GM13977 (cell line): ENCODE measurements around the gene HNRNPC.

Source experiments
- DNase-seq: peaks from one replicate; pipeline ENCODE4 v3.0.0; 2012; ENCODE audit warnings: low spot score
- in situ Hi-C: fragments of 300-500 bp; cut with MboI; formaldehyde crosslinking; loops from one replicate; pipeline ENCODE4 v1.12.0; 2022; ENCODE audit warnings: low sequenced_read_pairs, low pct_unique_long_range_greater_than_20kb, mixed read lengths, inconsistent platforms; ENCODE audit not compliant: unreplicated experiment
- TF ChIP-seq, protein P1 (sequence below): IDR thresholded peaks from 2 replicates; pipeline ENCODE4 v1.5.1; 2012; ENCODE audit warnings: mild to moderate bottlenecking, control low read depth; ENCODE audit not compliant: insufficient read depth; ENCODE audit errors: extremely low read depth, missing control alignments

HNRNPC gene

DNA sequence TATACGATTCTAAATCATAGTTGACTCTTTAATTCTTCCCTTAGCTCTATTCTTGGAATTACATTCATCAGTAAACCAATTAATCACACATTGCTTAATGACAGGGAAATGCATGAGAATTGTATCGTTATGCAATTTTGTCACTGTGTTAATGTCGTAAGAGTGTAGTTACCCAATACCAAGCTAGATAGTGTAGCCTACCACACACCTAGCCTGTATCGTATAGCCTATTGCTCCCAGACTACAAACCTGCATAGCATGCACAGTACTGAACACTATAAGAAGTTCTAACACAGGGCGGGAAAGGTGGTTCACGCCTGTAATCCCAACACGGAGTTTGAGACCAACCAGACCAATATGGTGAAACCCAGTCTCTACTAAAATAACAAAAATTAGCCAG, 24.7 kb downstream of the HNRNPC start:
- in situ Hi-C loops, result no loop called here
- DNase-seq, result no peak
- TF ChIP-seq, protein P1, sequence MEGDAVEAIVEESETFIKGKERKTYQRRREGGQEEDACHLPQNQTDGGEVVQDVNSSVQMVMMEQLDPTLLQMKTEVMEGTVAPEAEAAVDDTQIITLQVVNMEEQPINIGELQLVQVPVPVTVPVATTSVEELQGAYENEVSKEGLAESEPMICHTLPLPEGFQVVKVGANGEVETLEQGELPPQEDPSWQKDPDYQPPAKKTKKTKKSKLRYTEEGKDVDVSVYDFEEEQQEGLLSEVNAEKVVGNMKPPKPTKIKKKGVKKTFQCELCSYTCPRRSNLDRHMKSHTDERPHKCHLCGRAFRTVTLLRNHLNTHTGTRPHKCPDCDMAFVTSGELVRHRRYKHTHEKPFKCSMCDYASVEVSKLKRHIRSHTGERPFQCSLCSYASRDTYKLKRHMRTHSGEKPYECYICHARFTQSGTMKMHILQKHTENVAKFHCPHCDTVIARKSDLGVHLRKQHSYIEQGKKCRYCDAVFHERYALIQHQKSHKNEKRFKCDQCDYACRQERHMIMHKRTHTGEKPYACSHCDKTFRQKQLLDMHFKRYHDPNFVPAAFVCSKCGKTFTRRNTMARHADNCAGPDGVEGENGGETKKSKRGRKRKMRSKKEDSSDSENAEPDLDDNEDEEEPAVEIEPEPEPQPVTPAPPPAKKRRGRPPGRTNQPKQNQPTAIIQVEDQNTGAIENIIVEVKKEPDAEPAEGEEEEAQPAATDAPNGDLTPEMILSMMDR, result no peak

GRCh38 chr14:21241218-21241819, 27.9 kb downstream of the HNRNPC start:
- TF ChIP-seq, protein P1, result peak; percentile 36
- no peak for DNase-seq
- in situ Hi-C loops, result no loop called here

- no peak for DNase-seq
- TF ChIP-seq, protein P1, result no peak
- in situ Hi-C loops, result no loop called here
These were observed 28.8 kb downstream of the HNRNPC start for GRCh38 chr14:21240417-21240816.

DNA sequence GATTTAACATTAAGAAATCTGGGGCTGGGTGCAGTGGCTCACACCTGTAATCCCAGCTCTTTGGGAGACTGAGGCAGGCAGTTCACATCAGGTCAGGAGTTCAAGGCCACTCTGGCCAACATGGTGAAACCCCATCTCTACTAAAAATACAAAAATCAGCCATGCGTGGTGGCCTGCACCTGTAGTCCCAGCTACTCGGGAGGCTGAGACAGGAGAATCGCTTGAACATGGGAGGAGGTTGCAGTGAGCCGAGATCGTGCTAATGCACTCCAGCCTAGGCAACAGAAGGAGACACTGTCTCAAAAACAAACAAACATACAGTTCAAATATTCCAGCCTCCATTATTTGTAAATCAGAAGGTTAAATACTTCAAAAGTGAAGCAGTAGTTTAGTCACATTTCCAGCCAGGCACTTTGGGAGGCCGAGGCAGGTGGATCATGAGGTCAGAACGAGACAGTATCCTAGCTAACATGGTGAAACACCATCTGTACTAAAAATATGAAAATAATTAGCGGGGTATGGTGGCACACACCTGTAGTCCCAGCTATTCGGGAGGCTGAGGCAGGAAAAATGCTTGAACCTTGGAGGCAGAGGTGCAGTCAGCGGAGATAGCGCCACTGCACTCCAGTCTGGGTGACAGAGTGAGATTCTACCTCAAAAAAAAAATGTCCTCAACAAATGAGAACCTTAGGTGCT, 30.3 kb downstream of the HNRNPC start:
- TF ChIP-seq, protein P1, result no peak
- in situ Hi-C loops, result no loop called here
- no peak for DNase-seq

DNA sequence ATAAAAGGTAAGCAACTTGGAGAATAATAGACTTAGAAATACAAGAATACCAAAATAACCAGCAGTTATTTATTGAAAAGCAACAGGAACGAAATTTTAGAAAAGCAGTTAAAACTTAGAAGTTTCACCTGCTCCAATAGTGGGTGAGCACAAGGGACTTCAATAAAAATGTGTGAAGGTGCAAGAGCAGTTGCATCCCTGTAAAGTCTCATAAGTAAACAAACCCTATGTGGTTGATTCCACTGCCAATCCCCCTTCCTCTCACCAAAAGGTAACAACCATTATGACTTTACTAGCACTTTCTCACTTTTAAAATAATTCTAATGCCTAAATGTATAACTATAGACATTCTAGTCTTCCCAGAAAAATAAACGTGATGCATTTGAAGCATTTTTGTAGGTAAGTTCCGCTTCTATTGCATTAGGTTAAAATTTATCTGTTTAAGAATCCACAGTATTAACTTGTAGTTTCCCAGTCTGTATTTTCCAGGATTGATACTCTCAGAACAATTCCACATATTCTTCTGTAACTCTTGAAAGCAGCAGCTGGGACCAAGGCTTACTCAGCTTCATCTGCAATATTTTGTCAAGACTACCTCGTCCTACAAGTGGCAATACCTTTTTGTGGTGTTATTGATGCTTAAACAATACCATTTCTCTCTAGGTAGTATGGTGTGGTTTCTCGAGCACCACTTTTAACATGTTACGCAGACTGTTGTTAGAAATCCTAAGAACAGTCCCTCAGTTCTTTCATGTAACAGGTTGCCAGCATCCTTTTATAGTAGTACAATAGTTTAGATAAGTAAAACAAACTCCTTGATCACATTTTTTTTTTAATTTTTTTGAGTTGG, 32.1 kb downstream of the HNRNPC start:
- TF ChIP-seq, protein P1, result no peak
- in situ Hi-C loops, result no loop called here
- no peak for DNase-seq

DNA sequence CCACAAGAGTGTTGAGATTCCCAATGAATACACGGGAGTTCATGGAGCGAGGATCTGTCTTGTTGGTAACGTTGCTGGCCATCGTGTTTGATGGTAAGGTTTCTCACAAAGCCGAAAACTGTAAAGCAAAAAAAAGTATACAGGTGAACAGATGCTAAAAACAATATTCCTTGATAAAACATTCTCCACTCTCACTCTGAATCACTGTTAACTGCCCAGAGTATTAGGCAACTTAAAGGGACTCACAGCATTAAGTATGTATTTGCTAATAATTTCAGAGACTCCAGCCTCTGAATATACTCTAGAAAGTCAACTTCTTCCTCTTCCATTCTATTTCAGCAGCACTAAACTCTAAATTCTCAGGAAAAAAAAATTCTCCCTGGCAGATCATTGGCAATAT, 35.1 kb downstream of the HNRNPC start:
- TF ChIP-seq, protein P1, result no peak
- in situ Hi-C loops, result no loop called here
- no peak for DNase-seq
